ENCODE measurements around the gene TSPAN8.
A peak's percentile ranks its signal among the peaks of the same experiment; 100 is the strongest.
"Not testable (repeated sequence)": the region's sequence is repeated elsewhere in the genome, so short reads cannot be mapped to it uniquely, and the experiment has no call there.

Gene TSPAN8

GRCh38 chr12:71164166-71164565 is 6.4 kb upstream of the TSPAN8 start:
- no peak for DNase-seq

- peak; percentile 4 for DNase-seq
These were observed 5.3 kb upstream of the TSPAN8 start for GRCh38 chr12:71162832-71163763.

GRCh38 chr12:71161591-71161990 is 3.8 kb upstream of the TSPAN8 start:
- DNase-seq: no peak

GRCh38 chr12:71160585-71160984 is 2.8 kb upstream of the TSPAN8 start:
- DNase-seq: no peak

- no peak for DNase-seq
These were observed 2.1 kb upstream of the TSPAN8 start for GRCh38 chr12:71159878-71160277.

GRCh38 chr12:71159264-71159663 is 1.5 kb upstream of the TSPAN8 start:
- DNase-seq: peak; percentile 35

GRCh38 chr12:71158361-71158882 is 623 bp upstream of the TSPAN8 start:
- DNase-seq: peak; percentile 90

- peak; percentile 55 for DNase-seq
These were observed 2.6 kb downstream of the TSPAN8 start for GRCh38 chr12:71155225-71155624.

- DNase-seq: no peak
These were observed 4.9 kb downstream of the TSPAN8 start for GRCh38 chr12:71152851-71153250.

- DNase-seq: not testable (repeated sequence)
These were observed 7.8 kb downstream of the TSPAN8 start for GRCh38 chr12:71150041-71150440.

GRCh38 chr12:71144682-71145081 is 13.1 kb downstream of the TSPAN8 start:
- DNase-seq: no peak

- DNase-seq: no peak
These were observed 14.8 kb downstream of the TSPAN8 start for GRCh38 chr12:71142956-71143355.

- no peak for DNase-seq
These were observed 15.8 kb downstream of the TSPAN8 start for GRCh38 chr12:71142016-71142415.

GRCh38 chr12:71141378-71141926 is 16.3 kb downstream of the TSPAN8 start:
- DNase-seq: no peak

- DNase-seq: no peak
These were observed 18.6 kb downstream of the TSPAN8 start for GRCh38 chr12:71139153-71139735.

GRCh38 chr12:71138011-71138410 is 19.8 kb downstream of the TSPAN8 start:
- no peak for DNase-seq

GRCh38 chr12:71135812-71136176 is 22.0 kb downstream of the TSPAN8 start:
- DNase-seq: no peak

GRCh38 chr12:71135077-71135811 is 22.6 kb downstream of the TSPAN8 start:
- DNase-seq: no peak

GRCh38 chr12:71134405-71134804 is 23.4 kb downstream of the TSPAN8 start:
- no peak for DNase-seq

GRCh38 chr12:71130521-71131069 is 27.2 kb downstream of the TSPAN8 start:
- DNase-seq: no peak

GRCh38 chr12:71129364-71129763 is 28.4 kb downstream of the TSPAN8 start:
- no peak for DNase-seq

GRCh38 chr12:71128191-71128788 is 29.5 kb downstream of the TSPAN8 start:
- DNase-seq: no peak

Measured in NCI-H146 (cell line).